VCaP (cell line): ENCODE measurements around the gene CSH1.

Experiments used
- H3K27ac ChIP-seq: fragments of 450-650 bp; 2 replicates; pipeline ENCODE4 v1.5.1; 2017
- CTCF ChIP-seq: fragments of 450-650 bp; conservative IDR thresholded peaks from 2 replicates; pipeline ENCODE4 v1.5.1; 2017; ENCODE audit warnings: mild to moderate bottlenecking, moderate library complexity

The CSH1 gene

GRCh38 chr17:63932721-63933120 is 36.3 kb upstream of the CSH1 start:
- no peak overlapping the region for H3K27ac ChIP-seq
- TF ChIP-seq CTCF, result no peak

GRCh38 chr17:63931981-63932561 is 35.7 kb upstream of the CSH1 start, which contains the start of gene CD79B:
Gene CD79B, minus strand, starts transcription at chr17:63932331. Its CDS starts 70 bp downstream, at chr17:63932261.
- no peak within 1 kb of the TSS for H3K27ac ChIP-seq
- no peak for TF ChIP-seq CTCF

GRCh38 chr17:63930951-63931575 is 34.7 kb upstream of the CSH1 start:
- no peak for TF ChIP-seq CTCF
- H3K27ac ChIP-seq, result no peak overlapping the region

- no peak overlapping the region for H3K27ac ChIP-seq
- TF ChIP-seq CTCF, result no peak
Observed at GRCh38 chr17:63929860-63930766, 33.7 kb upstream of the CSH1 start.

- TF ChIP-seq CTCF, result no peak
- no peak overlapping the region for H3K27ac ChIP-seq
Observed at GRCh38 chr17:63928966-63929695, 32.8 kb upstream of the CSH1 start.

GRCh38 chr17:63928172-63928666 is 31.8 kb upstream of the CSH1 start:
- H3K27ac ChIP-seq, result no peak overlapping the region

More at GRCh38 chr17:63928172-63928666, 31.8 kb upstream of the CSH1 start:
- TF ChIP-seq CTCF, result no peak
